Loucy (cell line): ENCODE measurements around the gene CCDC82.
A peak's percentile ranks its signal among the peaks of the same experiment; 100 is the strongest.

Experiments
- H2AFZ ChIP-seq: fragments of 200-600 bp; sonication (generic); 2 replicates; pipeline ENCODE4 v1.6.0; 2016; ENCODE audit warnings: antibody characterized with exemption, mild to moderate bottlenecking, low read length, moderate library complexity
- H3F3A ChIP-seq: fragments of 200-600 bp; 2 replicates; pipeline ENCODE4 v1.6.0; 2016; ENCODE audit warnings: antibody characterized with exemption, low read depth, mild to moderate bottlenecking
- H3K27me3 ChIP-seq: fragments of 200-600 bp; sonication (generic); 2 replicates; pipeline ENCODE4 v1.6.1; 2014; ENCODE audit warnings: low read length, mild to moderate bottlenecking; ENCODE audit not compliant: insufficient read depth, poor library complexity, severe bottlenecking
- H3K36me3 ChIP-seq: fragments of 200-600 bp; sonication (generic); 2 replicates; pipeline ENCODE4 v1.6.1; 2016; ENCODE audit warnings: low read length; ENCODE audit not compliant: insufficient read depth
- H3K4me1 ChIP-seq: fragments of 200-600 bp; sonication (generic); 2 replicates; pipeline ENCODE4 v1.5.1; 2014; ENCODE audit warnings: low read length, mild to moderate bottlenecking; ENCODE audit not compliant: insufficient read depth, poor library complexity, severe bottlenecking
- H3K4me2 ChIP-seq: fragments of 200-600 bp; sonication (generic); 2 replicates; pipeline ENCODE4 v1.6.0; 2014; ENCODE audit warnings: antibody characterized with exemption, low read length, low read depth, mild to moderate bottlenecking; ENCODE audit not compliant: poor library complexity, severe bottlenecking
- H3K4me3 ChIP-seq: fragments of 200-600 bp; sonication (generic); 2 replicates; pipeline ENCODE4 v1.5.1; 2014; ENCODE audit warnings: low read length, mild to moderate bottlenecking, mixed read lengths; ENCODE audit not compliant: poor library complexity, severe bottlenecking
- H3K79me2 ChIP-seq: fragments of 200-600 bp; sonication (generic); 2 replicates; pipeline ENCODE4 v1.6.1; 2014; ENCODE audit warnings: low read length; ENCODE audit not compliant: insufficient read depth
- H3K9ac ChIP-seq: fragments of 200-600 bp; sonication (generic); 2 replicates; pipeline ENCODE4 v1.6.0; 2014; ENCODE audit warnings: mild to moderate bottlenecking, low read depth, low read length, moderate library complexity; ENCODE audit not compliant: poor library complexity, severe bottlenecking
- H3K9me2 ChIP-seq: fragments of 200-600 bp; sonication (generic); replicated peaks from 2 replicates; pipeline ENCODE4 v1.6.1; 2016; ENCODE audit warnings: low read depth, low read length, mixed read lengths
- H3K9me3 ChIP-seq: fragments of 200-600 bp; sonication (generic); 2 replicates; pipeline ENCODE4 v1.6.1; 2014; ENCODE audit warnings: mild to moderate bottlenecking, antibody characterized with exemption, low read length, low read depth; ENCODE audit not compliant: insufficient read depth
- H4K20me1 ChIP-seq: fragments of 200-600 bp; sonication (generic); 2 replicates; pipeline ENCODE4 v1.6.0; 2014; ENCODE audit warnings: antibody characterized with exemption, low read length, mild to moderate bottlenecking; ENCODE audit not compliant: insufficient read depth, poor library complexity, severe bottlenecking
- EZH2phosphoT487 ChIP-seq: fragments of 200-600 bp; IDR thresholded peaks from 2 replicates; pipeline ENCODE4 v1.6.1; 2018; ENCODE audit warnings: antibody characterized with exemption, mild to moderate bottlenecking, moderate library complexity, borderline replicate concordance
- TF ChIP-seq, protein P1 (sequence below): fragments of 200-600 bp; sonication (generic); conservative IDR thresholded peaks from 2 replicates; pipeline ENCODE4 v1.5.1; 2014; ENCODE audit warnings: mild to moderate bottlenecking, antibody characterized with exemption, low read length

Gene CCDC82

DNA sequence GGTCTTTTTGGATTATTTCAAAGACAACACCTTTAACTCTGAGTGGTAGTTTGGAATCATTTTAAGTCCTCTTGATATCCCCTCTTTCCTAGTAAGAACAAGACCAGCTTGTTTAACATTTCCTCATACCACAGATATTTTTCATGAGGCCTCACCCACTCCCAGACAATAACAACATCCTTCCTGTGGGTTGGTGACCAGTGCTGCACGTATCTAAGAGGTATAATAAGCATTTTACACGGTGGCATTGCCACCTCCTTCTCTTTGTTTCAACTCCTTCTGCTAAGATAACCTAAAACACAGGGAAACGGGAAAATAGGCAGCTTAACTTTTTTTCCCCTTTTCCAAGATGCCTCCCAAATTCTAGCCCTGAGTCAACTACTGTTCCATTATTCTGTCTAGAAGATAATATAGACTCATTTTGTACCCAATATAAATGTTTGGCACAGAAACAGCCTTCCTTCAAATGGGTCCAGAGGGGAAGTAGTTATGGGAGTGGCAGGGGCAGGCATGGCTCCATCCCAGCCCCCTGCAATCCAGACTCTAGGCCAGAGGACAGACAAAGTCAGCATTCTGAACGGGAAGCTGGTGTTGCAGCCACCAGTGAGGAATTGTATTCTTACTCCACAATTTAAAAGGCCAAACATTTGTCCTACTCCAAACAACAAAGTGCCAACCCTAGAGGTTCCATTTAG lies 75.2 kb downstream of the CCDC82 start:
- Histone ChIP-seq H3K4me3 (peak overlapping the region; percentile 9), H3K9me2 (no peaks in the 10 kb centered on the region), H2AFZ (peak overlapping the region; percentile 47), H3K9me3 (no peaks in the 10 kb centered on the region), H3K27me3 (no peaks in the 10 kb centered on the region), H3K9ac (no peak overlapping the region), H3K4me1 (peaks cover 17% of the 10 kb centered on the region), H3K4me2 (peak overlapping the region; percentile 65), H3K79me2 (no peaks in the 10 kb centered on the region), H3K36me3 (no peaks in the 10 kb centered on the region), H3F3A (no peaks in the 10 kb centered on the region), H4K20me1 (no peaks in the 10 kb centered on the region)
- TF ChIP-seq, protein P1, sequence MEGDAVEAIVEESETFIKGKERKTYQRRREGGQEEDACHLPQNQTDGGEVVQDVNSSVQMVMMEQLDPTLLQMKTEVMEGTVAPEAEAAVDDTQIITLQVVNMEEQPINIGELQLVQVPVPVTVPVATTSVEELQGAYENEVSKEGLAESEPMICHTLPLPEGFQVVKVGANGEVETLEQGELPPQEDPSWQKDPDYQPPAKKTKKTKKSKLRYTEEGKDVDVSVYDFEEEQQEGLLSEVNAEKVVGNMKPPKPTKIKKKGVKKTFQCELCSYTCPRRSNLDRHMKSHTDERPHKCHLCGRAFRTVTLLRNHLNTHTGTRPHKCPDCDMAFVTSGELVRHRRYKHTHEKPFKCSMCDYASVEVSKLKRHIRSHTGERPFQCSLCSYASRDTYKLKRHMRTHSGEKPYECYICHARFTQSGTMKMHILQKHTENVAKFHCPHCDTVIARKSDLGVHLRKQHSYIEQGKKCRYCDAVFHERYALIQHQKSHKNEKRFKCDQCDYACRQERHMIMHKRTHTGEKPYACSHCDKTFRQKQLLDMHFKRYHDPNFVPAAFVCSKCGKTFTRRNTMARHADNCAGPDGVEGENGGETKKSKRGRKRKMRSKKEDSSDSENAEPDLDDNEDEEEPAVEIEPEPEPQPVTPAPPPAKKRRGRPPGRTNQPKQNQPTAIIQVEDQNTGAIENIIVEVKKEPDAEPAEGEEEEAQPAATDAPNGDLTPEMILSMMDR = no peak
- TF ChIP-seq EZH2phosphoT487 = no peak

DNA sequence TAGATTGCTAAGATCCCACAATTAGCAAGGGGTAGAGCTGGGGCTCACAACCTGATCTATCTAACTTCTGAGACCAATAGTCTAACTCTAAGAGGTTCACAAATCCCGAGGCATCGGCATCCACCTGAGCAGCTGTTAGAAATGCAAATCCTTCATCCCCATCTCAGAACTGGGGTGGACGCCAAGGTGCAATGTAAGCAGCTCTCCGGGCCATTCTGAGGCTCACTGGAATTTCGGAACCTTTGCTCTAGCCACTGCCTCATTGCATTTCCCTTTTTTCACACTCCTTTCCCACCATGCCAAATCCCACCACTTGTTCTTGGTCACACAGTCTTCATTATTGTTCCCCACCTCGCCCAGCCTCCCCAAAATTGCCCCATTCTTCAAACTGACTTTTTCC lies 76.5 kb downstream of the CCDC82 start:
- no peaks in the 10 kb centered on the region for H4K20me1 ChIP-seq
- peaks cover 17% of the 10 kb centered on the region for H3K4me1 ChIP-seq
- H3K9ac ChIP-seq = no peak overlapping the region
- no peak overlapping the region for H3K4me3 ChIP-seq
- no peak overlapping the region for H2AFZ ChIP-seq
- H3K36me3 ChIP-seq = no peaks in the 10 kb centered on the region
- H3K4me2 ChIP-seq = no peak overlapping the region
- H3K9me2 ChIP-seq = no peaks in the 10 kb centered on the region
- no peaks in the 10 kb centered on the region for H3K27me3 ChIP-seq
- no peaks in the 10 kb centered on the region for H3F3A ChIP-seq
- no peak for TF ChIP-seq EZH2phosphoT487
- TF ChIP-seq, protein P1 = no peak
- no peaks in the 10 kb centered on the region for H3K79me2 ChIP-seq
- no peaks in the 10 kb centered on the region for H3K9me3 ChIP-seq

DNA sequence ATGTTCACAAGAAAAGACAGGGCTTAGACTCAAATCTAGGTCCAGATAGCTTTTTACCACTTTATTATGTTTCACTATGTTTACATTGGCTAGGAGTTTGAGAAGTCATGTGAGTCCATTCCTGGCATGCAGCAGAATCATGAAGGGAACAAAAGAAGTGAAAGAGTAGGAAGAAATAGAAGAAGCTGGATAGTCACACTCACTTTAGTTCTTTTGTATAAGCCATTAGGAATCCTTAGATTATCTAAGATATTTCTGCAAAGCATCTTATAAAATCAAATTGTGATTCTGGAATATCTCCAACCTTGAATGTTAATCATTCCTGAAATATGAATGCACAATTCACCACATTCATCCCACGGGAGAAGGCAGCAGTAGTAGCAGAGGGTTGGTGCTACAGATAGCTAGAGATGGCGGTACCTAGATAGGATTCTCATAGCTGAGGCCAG lies 78.6 kb downstream of the CCDC82 start:
- Histone ChIP-seq H4K20me1 (no peaks in the 10 kb centered on the region), H3K36me3 (no peaks in the 10 kb centered on the region), H2AFZ (no peak overlapping the region), H3K4me2 (no peak overlapping the region), H3K9me3 (no peaks in the 10 kb centered on the region), H3F3A (no peaks in the 10 kb centered on the region), H3K9ac (no peak overlapping the region), H3K9me2 (no peaks in the 10 kb centered on the region), H3K27me3 (no peaks in the 10 kb centered on the region), H3K4me3 (no peak overlapping the region), H3K4me1 (peaks cover 20% of the 10 kb centered on the region), H3K79me2 (no peaks in the 10 kb centered on the region)
- TF ChIP-seq, protein P1 = no peak
- TF ChIP-seq EZH2phosphoT487 = no peak
